T-helper 1 cell treated with Interleukin-12 subunit alpha and Interleukin-12 subunit beta and Interleukin-4 antibody, amounts not matched to agents 30 μg/mL and 1 μg/mL, for 36 hours (primary cell): Measurements from ENCODE around the gene ARMH4.

ENCODE experiments used
- H3K27ac Mint-ChIP-seq: one replicate; pipeline ENCODE4 v1.8.0; 2021; ENCODE audit warnings: mild to moderate bottlenecking, mixed read lengths
- H3K27me3 Mint-ChIP-seq: one replicate; pipeline ENCODE4 v1.8.0; 2021; ENCODE audit warnings: low read depth, mixed read lengths
- H3K36me3 Mint-ChIP-seq: one replicate; pipeline ENCODE4 v1.8.0; 2021; ENCODE audit warnings: low read depth, mixed read lengths
- H3K4me1 Mint-ChIP-seq: one replicate; pipeline ENCODE4 v1.8.0; 2021; ENCODE audit warnings: low read depth, mixed read lengths
- H3K4me3 Mint-ChIP-seq: one replicate; pipeline ENCODE4 v1.8.0; 2021; ENCODE audit warnings: mild to moderate bottlenecking, moderate library complexity, mixed read lengths
- H3K9me3 Mint-ChIP-seq: one replicate; pipeline ENCODE4 v1.8.0; 2021; ENCODE audit warnings: mixed read lengths

ARMH4 gene

DNA sequence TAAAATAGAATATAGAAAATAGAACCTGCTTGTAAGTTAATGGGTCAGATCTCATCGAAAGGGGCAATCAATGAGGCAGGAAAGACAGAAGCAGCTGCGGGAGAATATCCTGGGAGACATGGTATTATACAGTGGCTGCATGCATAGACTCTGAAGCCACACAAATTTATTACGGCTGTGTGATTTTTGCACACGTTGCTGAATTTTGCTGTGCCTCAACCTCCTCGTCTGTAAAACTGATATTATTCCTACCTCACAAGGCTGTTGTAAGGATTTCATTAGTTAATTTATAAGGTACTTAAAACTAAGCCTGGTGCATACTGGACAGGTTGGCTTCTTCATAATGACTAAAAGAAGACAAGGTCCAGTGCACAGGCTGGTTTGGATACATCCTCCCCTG, 52.3 kb downstream of the ARMH4 start:
- Mint-ChIP-seq H3K9me3 (no peaks in the 10 kb centered on the region), H3K27me3 (no peaks in the 10 kb centered on the region), H3K4me1 (no peaks in the 10 kb centered on the region), H3K36me3 (no peaks in the 10 kb centered on the region), H3K4me3 (no peak overlapping the region), H3K27ac (no peak overlapping the region)

DNA sequence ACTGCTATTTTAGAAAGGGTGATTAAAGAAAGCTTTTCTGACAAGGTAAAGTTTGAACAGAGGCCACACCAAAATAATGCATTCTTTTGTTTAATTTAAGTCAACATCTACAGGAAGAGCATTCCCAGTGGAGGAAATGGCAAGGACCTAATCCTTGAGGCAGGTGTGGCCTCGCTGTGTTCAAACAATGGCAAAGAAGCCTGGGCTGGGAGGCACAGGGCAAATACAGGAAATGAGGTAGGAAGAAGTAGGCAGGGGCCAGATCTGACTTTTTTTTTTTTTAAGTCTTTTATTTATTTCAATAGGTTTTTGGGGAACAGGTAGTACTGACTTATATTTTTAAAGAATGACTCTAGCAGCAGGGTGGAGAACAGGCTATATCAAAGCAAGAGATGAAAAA, 53.5 kb downstream of the ARMH4 start:
- Mint-ChIP-seq H3K9me3 (no peaks in the 10 kb centered on the region), H3K27me3 (no peaks in the 10 kb centered on the region), H3K4me3 (no peak overlapping the region), H3K4me1 (no peaks in the 10 kb centered on the region), H3K36me3 (no peaks in the 10 kb centered on the region), H3K27ac (no peak overlapping the region)

DNA sequence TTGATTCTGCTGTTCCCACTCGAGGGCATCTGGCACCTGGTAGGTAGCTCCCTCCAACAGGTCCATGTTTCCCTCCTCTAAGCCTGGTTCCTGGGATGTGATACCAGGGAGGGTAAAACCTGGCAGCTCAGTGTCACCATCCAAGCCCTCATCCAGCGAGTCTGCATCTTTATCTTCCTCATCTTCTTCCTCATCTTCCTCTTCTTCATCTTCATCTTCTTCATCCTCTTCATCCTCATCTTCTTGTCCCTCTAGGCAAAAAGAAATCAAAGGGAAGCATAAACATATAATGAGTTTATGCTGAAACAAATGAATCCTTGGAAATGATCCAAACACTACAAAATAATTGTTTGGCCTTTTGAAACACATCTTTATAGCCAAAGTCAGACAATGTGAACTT, 55.3 kb downstream of the ARMH4 start:
- Mint-ChIP-seq H3K27ac (no peak overlapping the region), H3K27me3 (peaks cover 3% of the 10 kb centered on the region), H3K4me3 (no peak overlapping the region), H3K4me1 (no peaks in the 10 kb centered on the region), H3K9me3 (no peaks in the 10 kb centered on the region), H3K36me3 (no peaks in the 10 kb centered on the region)

- no peaks in the 10 kb centered on the region for H3K9me3 Mint-ChIP-seq
- H3K36me3 Mint-ChIP-seq: no peaks in the 10 kb centered on the region
- H3K27ac Mint-ChIP-seq: no peak overlapping the region
- H3K4me1 Mint-ChIP-seq: no peaks in the 10 kb centered on the region
- H3K4me3 Mint-ChIP-seq: no peak overlapping the region
- H3K27me3 Mint-ChIP-seq: peaks cover 15% of the 10 kb centered on the region
These were observed 60.0 kb downstream of the ARMH4 start for GRCh38 chr14:58091883-58092630.

DNA sequence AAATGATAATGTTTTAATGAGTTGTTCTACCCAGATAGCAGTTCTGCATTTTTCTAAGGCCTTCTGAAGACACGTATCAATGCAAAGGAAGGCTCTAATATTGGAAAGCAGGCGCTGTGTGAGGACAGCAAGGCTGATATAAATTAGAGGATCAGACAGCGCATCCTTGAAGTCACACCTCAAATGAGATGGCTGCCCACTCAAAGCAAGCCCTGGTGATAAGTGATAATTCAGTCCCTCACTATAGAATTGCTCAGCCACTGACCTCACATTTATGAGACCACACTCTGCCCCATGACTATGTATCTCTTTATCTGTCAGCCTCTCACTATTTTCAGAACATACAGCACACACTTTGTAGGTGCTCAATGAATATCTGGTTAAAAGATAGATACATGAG, 62.4 kb downstream of the ARMH4 start:
- H3K27me3 Mint-ChIP-seq: peaks cover 23% of the 10 kb centered on the region

GRCh38 chr14:58088961-58089360, 63.1 kb downstream of the ARMH4 start:
- Mint-ChIP-seq H3K4me1 (no peaks in the 10 kb centered on the region), H3K4me3 (no peak overlapping the region), H3K27ac (no peak overlapping the region), H3K27me3 (peaks cover 23% of the 10 kb centered on the region), H3K9me3 (no peaks in the 10 kb centered on the region), H3K36me3 (no peaks in the 10 kb centered on the region)

More for the DNA sequence above, 62.4 kb downstream of the ARMH4 start:
- Mint-ChIP-seq H3K4me3 (no peak overlapping the region), H3K27ac (no peak overlapping the region), H3K4me1 (no peaks in the 10 kb centered on the region), H3K36me3 (no peaks in the 10 kb centered on the region), H3K9me3 (no peaks in the 10 kb centered on the region)

- H3K27ac Mint-ChIP-seq: no peak overlapping the region
- peaks cover 17% of the 10 kb centered on the region for H3K27me3 Mint-ChIP-seq
- no peaks in the 10 kb centered on the region for H3K4me1 Mint-ChIP-seq
- no peaks in the 10 kb centered on the region for H3K9me3 Mint-ChIP-seq
- no peak overlapping the region for H3K4me3 Mint-ChIP-seq
- no peaks in the 10 kb centered on the region for H3K36me3 Mint-ChIP-seq
These were observed 66.1 kb downstream of the ARMH4 start for GRCh38 chr14:58085877-58086276.

DNA sequence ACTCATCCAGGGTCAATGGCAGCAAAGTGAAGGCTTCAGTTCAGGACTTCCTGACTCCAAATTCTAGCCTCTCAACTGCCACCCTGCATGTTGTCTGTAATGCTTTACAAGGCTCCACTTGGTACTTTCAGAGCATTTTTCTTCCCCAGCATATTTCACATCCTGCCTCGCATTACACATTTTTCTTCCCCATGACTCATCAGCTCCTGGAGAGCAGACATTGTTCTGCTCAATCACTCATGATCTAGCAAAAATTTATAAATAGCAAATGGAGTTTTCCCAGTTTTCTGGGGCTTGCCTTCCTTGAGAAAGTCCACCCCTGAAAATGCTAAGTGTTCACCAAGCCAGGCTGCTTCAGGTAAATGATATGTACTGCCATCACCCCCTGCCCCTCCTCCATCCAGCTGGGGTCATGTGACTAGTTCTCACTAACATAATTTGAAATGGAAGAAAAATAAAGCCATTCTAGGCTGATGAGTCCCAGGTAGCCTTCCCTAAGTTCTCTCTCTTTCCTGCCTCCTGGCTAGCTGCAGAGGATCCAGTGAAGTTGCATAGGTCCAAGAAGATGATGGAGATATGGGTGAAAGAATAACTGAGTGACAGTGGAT, 69.4 kb downstream of the ARMH4 start:
- Mint-ChIP-seq H3K9me3 (no peaks in the 10 kb centered on the region), H3K4me1 (no peaks in the 10 kb centered on the region), H3K4me3 (no peak overlapping the region), H3K27ac (no peak overlapping the region), H3K36me3 (no peaks in the 10 kb centered on the region), H3K27me3 (peaks cover 13% of the 10 kb centered on the region)

- Mint-ChIP-seq H3K4me3 (no peak overlapping the region), H3K27ac (no peak overlapping the region), H3K36me3 (no peaks in the 10 kb centered on the region)
These were observed 70.0 kb downstream of the ARMH4 start for GRCh38 chr14:58082011-58082410.

GRCh38 chr14:58078471-58078870, 73.5 kb downstream of the ARMH4 start:
- H3K4me1 Mint-ChIP-seq: no peaks in the 10 kb centered on the region
- H3K27ac Mint-ChIP-seq: no peak overlapping the region
- H3K4me3 Mint-ChIP-seq: no peak overlapping the region
- no peaks in the 10 kb centered on the region for H3K36me3 Mint-ChIP-seq
- H3K27me3 Mint-ChIP-seq: peaks cover 4% of the 10 kb centered on the region
- H3K9me3 Mint-ChIP-seq: no peaks in the 10 kb centered on the region

More at GRCh38 chr14:58082011-58082410, 70.0 kb downstream of the ARMH4 start:
- no peaks in the 10 kb centered on the region for H3K9me3 Mint-ChIP-seq
- peaks cover 8% of the 10 kb centered on the region for H3K27me3 Mint-ChIP-seq
- H3K4me1 Mint-ChIP-seq: no peaks in the 10 kb centered on the region

DNA sequence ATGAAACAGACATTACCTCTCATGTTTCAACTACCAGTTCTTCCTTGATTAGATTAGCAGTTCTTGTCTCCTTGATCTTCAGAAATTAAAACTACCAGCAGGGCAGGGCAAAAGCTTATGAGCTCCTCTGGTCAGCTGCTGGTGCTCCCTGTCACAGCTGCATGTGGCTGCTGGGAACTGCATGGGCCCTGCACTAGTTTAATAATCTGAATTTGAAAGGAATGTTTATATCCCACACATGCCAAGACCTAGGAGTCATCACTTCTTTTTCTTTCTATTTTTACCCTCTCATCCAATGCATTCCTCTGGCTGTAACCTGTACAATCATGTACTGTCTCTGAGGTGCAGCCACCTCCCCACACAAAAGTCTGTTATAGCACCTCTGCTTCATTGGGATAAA, 73.9 kb downstream of the ARMH4 start:
- no peaks in the 10 kb centered on the region for H3K4me1 Mint-ChIP-seq
- H3K36me3 Mint-ChIP-seq: no peaks in the 10 kb centered on the region
- peaks cover 4% of the 10 kb centered on the region for H3K27me3 Mint-ChIP-seq
- no peak overlapping the region for H3K27ac Mint-ChIP-seq
- H3K4me3 Mint-ChIP-seq: no peak overlapping the region
- H3K9me3 Mint-ChIP-seq: no peaks in the 10 kb centered on the region

DNA sequence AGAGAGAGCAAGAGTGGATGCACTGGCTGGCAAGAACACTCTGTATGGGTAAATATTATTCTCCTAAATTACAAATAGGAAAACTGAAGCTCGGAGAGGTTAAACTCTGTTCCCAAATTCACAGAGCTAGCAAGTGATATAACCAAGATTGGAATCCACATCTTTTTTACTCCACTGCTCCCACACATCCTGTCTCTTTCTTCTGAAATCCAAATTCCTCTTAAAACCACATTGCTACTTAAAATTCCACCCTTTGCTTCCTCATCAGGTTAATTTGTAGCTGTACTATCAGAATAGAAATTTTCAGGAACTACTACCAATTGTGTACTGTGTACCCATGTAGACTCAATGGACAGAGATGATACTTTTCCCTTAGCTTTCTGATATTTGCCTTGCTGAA, 74.4 kb downstream of the ARMH4 start:
- no peaks in the 10 kb centered on the region for H3K9me3 Mint-ChIP-seq
- H3K4me1 Mint-ChIP-seq: no peaks in the 10 kb centered on the region
- H3K36me3 Mint-ChIP-seq: no peaks in the 10 kb centered on the region
- H3K27me3 Mint-ChIP-seq: peaks cover 4% of the 10 kb centered on the region
- H3K27ac Mint-ChIP-seq: no peak overlapping the region
- H3K4me3 Mint-ChIP-seq: no peak overlapping the region

DNA sequence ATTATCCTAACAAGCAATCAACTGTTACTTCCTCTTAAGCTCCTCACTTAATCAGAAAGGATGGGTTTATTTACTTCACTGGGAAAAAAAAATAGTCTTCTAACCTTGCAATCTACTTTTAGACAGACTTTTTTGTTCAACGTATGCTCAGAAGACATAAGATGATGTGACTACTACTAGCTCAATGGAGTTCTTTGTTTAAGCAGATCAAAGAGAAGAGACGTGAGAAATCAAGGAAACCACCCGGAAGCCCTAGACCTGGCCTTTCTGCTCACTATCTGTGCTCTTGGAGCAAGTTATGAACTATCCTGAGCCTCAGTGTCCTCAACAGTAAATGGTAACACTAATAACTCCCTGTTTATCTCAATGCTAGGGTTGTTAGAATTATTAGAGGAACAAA, 78.5 kb downstream of the ARMH4 start:
- Mint-ChIP-seq H3K27me3 (peaks cover 7% of the 10 kb centered on the region), H3K27ac (no peak overlapping the region), H3K9me3 (no peaks in the 10 kb centered on the region), H3K4me1 (no peaks in the 10 kb centered on the region), H3K36me3 (no peaks in the 10 kb centered on the region), H3K4me3 (no peak overlapping the region)

DNA sequence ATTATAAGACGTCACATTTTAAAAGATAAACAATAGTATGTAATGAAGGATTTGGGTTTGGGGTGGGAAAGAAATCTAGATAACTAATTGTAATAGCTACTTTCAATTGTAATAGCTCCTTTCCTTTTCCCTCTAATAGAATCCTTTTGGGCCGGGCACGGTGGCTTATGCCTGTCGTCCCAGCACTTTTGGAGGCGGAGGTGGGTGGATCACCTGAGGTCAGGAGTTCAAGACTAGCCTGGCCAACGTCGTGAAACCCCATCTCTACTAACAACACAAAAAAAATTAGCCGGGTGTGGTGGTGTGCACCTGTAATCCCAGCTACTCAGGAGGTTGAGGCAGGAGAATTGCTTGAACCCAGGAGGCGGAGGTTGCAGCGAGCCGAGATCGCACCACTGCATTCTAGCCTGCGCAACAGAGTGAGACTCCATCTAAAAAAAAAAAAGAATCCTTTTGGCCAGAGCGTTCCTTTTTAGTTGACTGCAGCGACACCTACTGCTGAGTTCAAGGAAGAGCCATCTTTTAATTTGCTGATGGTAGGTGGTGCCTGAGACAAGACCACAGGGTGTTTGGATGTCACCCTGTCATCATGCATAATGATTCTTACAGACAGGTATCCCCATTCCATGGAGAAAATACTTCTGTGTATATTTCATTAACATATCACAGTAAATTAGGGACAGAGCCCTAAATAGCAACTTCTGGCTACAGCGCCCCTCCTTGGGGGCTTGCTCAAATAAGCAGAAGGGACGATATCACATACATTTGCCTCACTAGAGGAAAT, 79.5 kb downstream of the ARMH4 start:
- peaks cover 7% of the 10 kb centered on the region for H3K27me3 Mint-ChIP-seq
- H3K9me3 Mint-ChIP-seq: no peaks in the 10 kb centered on the region
- H3K36me3 Mint-ChIP-seq: no peaks in the 10 kb centered on the region
- no peak overlapping the region for H3K4me3 Mint-ChIP-seq
- no peak overlapping the region for H3K27ac Mint-ChIP-seq
- no peaks in the 10 kb centered on the region for H3K4me1 Mint-ChIP-seq

- H3K36me3 Mint-ChIP-seq: no peaks in the 10 kb centered on the region
- no peak overlapping the region for H3K4me3 Mint-ChIP-seq
- no peaks in the 10 kb centered on the region for H3K4me1 Mint-ChIP-seq
- no peak overlapping the region for H3K27ac Mint-ChIP-seq
- peaks cover 7% of the 10 kb centered on the region for H3K27me3 Mint-ChIP-seq
- H3K9me3 Mint-ChIP-seq: no peaks in the 10 kb centered on the region
These were observed 80.7 kb downstream of the ARMH4 start for GRCh38 chr14:58071341-58071740.
